ENCODE results near the gene CDK5RAP2.

GRCh38 chr9:120482424-120483186 is 97.4 kb downstream of the CDK5RAP2 start:
- TF ChIP-seq POLR2AphosphoS5 (IDR thresholded peaks at IDR 0.05; ENCODE audit: low read depth, low read length): no peak
- no peak for TF ChIP-seq TAF1 (IDR thresholded peaks at IDR 0.05; ENCODE audit: borderline replicate concordance, insufficient read depth, low read length)
- no peak for TF ChIP-seq SIN3A (IDR thresholded peaks at IDR 0.05; ENCODE audit: borderline replicate concordance, insufficient read depth, low read length)
- TF ChIP-seq REST (IDR thresholded peaks at IDR 0.05; ENCODE audit: insufficient read depth in 1 of 2, low read depth in 2 of 2, low read length in 2 of 2): no peak

Measured in PFSK-1 (cell line).